MV-4-11 (cell line): Measurements from ENCODE around the gene PWWP2A.

ENCODE experiments used
- DNase-seq: peaks from one replicate; lab custom pipeline; 2025; lab: John Stamatoyannopoulos, UW

Gene PWWP2A

DNA sequence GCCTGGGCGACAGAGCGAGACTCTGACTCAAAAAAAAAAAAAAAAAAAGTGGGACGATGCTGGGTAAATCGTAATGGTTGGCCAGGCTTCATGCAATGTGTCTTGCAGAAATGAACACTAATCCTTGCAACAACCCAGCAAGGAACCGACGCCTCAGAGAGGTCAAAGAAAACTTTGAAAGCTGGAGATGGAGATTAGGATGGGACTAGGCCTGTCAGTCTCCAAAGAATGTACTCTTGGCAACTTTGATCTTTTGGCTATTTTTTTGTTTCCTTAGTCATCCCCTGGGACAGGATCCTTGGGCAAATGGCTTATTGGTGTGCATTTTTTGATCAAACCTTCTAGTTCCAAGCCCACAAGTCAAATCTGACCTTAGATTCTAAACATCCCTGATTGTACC is 10.6 kb upstream of the PWWP2A start:
- DNase-seq: no peak

DNA sequence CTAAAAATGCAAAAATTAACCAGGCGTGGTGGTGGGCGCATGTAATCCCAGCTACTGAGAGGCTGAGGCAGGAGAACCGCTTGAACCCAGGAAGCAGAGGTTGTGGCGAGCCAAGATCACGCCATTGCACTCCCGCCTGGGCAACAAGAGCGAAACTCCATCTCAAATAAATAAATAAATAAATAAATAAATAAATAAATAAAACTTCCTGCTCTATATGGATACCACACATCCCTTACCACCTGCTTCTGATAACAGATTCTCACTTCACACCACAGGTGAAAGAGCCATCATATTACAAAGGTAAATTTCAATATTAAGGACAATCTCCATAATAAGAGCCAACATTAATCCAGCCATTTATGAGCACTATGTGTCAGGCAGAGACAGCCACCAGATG is 9.4 kb upstream of the PWWP2A start:
- no peak for DNase-seq

GRCh38 chr5:160119905-160120266 is 636 bp upstream of the PWWP2A start:
- DNase-seq: no peak

GRCh38 chr5:160118349-160119141 is 705 bp downstream of the PWWP2A start:
- DNase-seq: peak; percentile 35

DNA sequence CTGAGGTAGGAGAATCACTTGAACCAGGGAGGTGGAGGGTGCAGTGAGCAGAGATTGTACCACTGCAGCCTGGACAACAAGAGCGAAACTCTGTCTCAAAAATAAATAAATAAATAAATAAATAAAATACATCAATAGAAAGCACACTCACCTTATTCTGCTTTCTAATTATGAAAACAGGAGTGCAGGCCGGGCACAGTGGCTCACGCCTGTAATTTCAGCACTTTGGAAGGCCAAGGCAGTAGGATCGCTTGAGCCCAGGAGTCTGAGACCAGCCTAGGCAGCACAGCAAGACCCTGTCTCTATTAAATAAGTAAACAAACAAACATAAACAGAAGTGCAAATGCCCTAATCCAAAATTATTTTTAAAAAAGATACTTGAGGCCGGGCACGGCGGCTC is 2.3 kb downstream of the PWWP2A start:
- DNase-seq: no peak

GRCh38 chr5:160108124-160108523 is 11.1 kb downstream of the PWWP2A start:
- DNase-seq: no peak

DNA sequence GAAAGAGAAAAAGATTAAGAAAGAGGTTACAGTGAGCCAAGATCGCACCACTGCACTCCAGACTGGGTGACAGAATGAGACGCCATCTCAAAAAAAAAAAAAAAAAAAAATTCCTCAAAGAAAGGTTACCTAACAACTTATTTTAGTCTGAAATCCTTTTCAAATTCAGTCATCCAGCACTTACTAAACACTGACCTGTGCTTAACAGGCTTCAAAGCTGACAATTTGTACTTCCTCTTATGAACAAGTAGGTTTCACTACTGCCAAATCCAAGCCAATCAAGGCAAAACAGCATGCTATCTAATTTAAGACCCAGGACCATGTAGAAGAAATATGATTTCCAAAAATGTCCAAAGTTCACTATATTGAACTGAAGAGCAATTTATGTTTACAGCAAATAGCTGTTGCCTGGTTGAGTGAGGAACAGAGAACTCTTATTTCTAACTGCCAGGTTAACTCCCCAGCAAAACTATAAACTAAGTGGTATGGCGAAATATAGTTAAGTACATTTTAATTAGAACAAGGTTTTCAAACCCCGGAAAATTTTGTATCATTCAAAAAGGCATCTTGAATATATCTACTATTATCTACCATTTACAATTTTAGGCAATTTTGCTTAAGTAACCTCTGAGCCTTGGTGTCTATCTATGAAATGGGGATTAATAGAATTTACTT is 13.4 kb downstream of the PWWP2A start:
- DNase-seq: peak; percentile 89

DNA sequence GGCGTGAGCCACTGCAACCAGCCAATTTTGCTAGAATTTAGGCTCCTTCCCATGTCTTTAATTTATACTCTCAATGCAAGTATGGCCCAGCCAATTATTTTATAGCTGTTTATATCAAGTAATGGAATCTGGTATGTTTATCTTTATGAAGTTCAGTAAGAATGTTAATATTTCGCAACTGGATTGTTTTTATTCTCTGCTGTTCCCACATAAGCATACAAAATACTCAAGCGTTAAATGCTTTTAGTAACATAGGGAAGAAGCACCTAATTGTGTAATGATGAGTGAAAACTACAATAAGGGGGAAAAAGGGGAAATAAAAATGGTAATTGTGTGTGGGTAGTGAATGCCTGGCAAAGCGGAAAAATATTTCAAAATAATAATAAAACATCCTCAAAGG is 21.3 kb downstream of the PWWP2A start:
- peak; percentile 94 for DNase-seq

- no peak for DNase-seq
Measured at GRCh38 chr5:160096178-160096577, 23.1 kb downstream of the PWWP2A start.

- DNase-seq: peak; percentile 63
Measured at GRCh38 chr5:160092960-160093707, 26.1 kb downstream of the PWWP2A start.

DNA sequence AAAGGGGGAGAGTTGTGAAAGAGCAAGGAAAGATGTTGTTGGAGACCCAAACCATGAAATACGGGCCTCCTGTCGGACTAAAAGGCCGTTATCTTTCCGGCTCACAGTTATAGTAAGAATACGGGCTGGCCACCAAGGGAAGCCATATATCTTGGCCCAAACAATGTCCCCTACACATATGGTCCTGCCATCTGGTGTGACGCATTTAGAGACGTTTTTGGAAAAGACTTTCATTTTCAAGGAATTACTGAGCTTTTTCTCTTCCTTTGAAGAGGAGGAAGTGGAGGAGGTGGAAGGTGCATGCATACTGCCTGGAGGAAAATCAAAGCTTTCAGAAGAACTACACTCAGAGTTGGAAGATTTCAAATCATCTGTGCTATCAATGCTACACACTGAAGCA is 26.7 kb downstream of the PWWP2A start:
- peak; percentile 25 for DNase-seq

GRCh38 chr5:160090059-160090458 is 29.2 kb downstream of the PWWP2A start:
- DNase-seq: no peak

DNA sequence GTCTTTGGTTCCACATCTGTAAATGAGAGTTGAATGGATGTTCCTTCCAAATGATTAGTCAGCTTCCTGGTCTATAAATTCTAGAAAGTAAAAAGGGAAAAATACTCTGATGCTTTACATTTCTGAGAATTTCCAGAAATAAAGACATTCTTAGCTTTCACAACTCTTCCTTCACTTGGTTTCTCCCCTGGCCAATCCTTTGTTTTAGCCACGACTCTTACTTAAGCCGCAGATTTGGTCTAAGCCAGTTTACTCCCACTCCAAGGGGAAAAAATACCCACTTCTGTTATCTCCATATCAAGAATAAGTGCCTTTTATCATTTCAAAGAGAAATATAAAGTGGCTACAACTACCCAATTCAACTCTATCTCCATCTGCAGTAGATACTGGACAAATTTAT is 29.7 kb downstream of the PWWP2A start:
- DNase-seq: peak; percentile 71

- peak; percentile 66 for DNase-seq
Measured at GRCh38 chr5:160088805-160089204, 30.4 kb downstream of the PWWP2A start.

DNA sequence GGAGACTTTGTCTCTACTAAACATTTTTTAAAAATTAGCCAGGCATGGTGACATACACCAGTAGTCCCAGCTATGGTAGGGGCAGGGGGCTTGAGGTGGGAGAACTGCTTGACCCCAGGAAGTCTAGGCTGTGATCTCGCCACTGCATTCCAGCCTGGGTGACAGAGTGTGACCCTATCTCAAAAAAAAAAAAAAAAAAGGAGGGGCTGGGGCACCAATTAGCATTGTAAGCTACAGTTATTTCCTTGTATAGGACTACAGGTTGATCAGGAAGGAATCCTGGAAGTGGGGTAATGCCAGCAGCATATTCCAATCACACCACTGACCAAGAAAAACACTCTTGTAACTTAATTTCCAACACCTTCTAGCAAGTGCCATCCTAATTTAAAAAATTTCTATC is 32.1 kb downstream of the PWWP2A start:
- DNase-seq: no peak

- DNase-seq: no peak
Measured at GRCh38 chr5:160084144-160084543, 35.1 kb downstream of the PWWP2A start.

- DNase-seq: no peak
Measured at GRCh38 chr5:160083501-160083900, 35.7 kb downstream of the PWWP2A start.

GRCh38 chr5:160082614-160083500 is 36.4 kb downstream of the PWWP2A start:
- DNase-seq: no peak

DNA sequence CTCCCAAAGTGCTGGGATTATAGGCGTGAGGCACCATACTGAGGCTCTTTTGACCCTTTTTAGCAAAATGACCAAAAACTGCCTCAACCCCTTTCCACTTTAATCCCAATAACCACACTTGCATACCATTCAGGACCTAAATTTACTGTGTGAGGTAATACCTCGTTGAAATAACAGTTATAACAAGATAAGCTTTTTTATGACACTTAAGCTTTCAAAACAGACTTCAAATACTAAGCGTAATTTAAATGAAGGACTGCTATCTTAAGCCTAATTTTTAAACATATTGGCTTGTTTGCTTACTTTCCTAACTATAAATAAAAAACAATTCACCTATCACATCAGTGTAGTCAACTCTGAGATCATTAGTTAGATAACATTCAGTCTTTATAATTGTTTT is 37.8 kb downstream of the PWWP2A start:
- no peak for DNase-seq

DNA sequence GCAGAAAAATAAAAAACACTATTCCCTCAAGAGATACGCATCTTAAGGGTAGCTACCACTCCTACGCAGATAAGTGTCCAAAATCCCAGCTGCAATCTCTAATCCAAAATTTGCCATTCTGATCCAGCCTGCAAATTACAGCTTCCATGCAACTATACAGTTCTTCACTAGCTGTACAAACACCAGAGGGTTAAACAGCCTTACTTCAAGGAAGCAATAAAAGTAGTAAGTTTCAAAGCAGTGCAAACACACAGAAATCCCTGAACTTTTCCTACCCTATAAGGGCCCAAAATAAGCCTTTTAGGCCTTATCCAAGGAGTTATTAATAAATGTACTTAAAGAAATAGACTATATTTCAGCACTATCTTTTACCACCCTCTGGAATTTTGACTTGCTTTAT is 39.5 kb downstream of the PWWP2A start:
- no peak for DNase-seq

GRCh38 chr5:160076997-160077396 is 42.3 kb downstream of the PWWP2A start:
- no peak for DNase-seq

- DNase-seq: no peak
Measured at GRCh38 chr5:160075073-160075472, 44.2 kb downstream of the PWWP2A start.
